GM12801 (cell line): Measurements from ENCODE around the gene GLOD5.

Source experiments
- CTCF ChIP-seq: IDR thresholded peaks from one replicate; pipeline ENCODE4 v1.5.1; 2011; ENCODE audit warnings: control low read depth; ENCODE audit not compliant: insufficient read length; ENCODE audit errors: extremely low read depth

Gene GLOD5

GRCh38 chrX:48737940-48738339, 23.6 kb upstream of the GLOD5 start:
- no peak for TF ChIP-seq CTCF

GRCh38 chrX:48741834-48742233, 19.7 kb upstream of the GLOD5 start:
- TF ChIP-seq CTCF, result no peak

- no peak for TF ChIP-seq CTCF
Observed at GRCh38 chrX:48745222-48745621, 16.3 kb upstream of the GLOD5 start.

GRCh38 chrX:48747415-48748016, 14.0 kb upstream of the GLOD5 start:
- TF ChIP-seq CTCF, result no peak

GRCh38 chrX:48749182-48749581, 12.4 kb upstream of the GLOD5 start:
- no peak for TF ChIP-seq CTCF

- no peak for TF ChIP-seq CTCF
Observed at GRCh38 chrX:48751343-48751742, 10.2 kb upstream of the GLOD5 start.

- no peak for TF ChIP-seq CTCF
Observed at GRCh38 chrX:48752498-48752897, 9.0 kb upstream of the GLOD5 start.

- TF ChIP-seq CTCF, result no peak
Observed at GRCh38 chrX:48753708-48754228, 7.8 kb upstream of the GLOD5 start.
